ENCODE data around the gene LIN7C.
A peak's percentile ranks its signal among the peaks of the same experiment; 100 is the strongest.
"Not testable (repeated sequence)": the region's sequence is repeated elsewhere in the genome, so short reads cannot be mapped to it uniquely, and the experiment has no call there.

The LIN7C gene, protein sequence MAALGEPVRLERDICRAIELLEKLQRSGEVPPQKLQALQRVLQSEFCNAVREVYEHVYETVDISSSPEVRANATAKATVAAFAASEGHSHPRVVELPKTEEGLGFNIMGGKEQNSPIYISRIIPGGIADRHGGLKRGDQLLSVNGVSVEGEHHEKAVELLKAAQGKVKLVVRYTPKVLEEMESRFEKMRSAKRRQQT

GRCh38 chr11:27506200-27507182 lies at the start of gene LIN7C:
Gene LIN7C, minus strand, starts transcription at chr11:27506769. Its CDS starts 17 bp downstream, at chr11:27506752.
- peak; percentile 97 for DNase-seq

DNA sequence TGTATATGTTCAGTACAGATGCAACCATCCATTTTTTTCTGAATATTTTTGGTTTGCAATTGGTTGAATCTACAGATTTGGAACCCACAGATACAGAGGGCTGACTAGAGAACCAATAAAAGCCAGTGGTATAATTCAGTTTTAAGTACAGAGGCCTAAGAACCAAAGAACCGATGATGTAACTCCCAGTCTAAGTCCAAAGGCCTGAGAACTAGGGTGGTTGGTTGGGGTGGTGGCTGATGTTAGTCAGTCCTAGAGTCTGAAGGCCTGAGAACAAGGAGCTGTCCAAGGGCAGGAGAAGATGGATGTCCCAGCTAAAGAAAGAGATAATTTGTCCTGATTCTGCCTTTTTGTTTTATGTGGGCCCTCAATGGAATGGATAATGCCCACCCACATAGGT lies 48.7 kb upstream of the LIN7C start:
- no peak for DNase-seq

DNA sequence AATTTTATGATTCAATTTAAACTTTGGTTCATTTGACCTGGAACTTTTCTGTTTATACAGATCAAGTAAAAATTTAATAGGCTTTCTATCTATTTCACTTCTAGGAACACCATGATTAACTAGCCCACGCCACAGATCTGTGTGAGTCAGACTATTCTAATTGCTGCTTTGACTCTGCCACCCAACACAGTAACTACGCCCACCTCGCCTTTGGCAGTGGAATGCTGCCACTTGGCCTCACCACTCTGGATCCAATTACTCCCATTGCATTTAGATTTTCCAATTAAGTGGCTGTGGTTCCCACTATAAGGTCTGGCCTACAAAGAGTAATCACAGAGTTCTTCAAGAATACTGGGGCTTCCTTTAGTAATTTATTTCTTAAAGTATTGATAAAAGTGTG lies 46.6 kb upstream of the LIN7C start:
- DNase-seq = no peak

GRCh38 chr11:27552341-27552740 lies 45.8 kb upstream of the LIN7C start:
- no peak for DNase-seq

GRCh38 chr11:27551127-27551526 lies 44.6 kb upstream of the LIN7C start:
- DNase-seq = no peak

DNA sequence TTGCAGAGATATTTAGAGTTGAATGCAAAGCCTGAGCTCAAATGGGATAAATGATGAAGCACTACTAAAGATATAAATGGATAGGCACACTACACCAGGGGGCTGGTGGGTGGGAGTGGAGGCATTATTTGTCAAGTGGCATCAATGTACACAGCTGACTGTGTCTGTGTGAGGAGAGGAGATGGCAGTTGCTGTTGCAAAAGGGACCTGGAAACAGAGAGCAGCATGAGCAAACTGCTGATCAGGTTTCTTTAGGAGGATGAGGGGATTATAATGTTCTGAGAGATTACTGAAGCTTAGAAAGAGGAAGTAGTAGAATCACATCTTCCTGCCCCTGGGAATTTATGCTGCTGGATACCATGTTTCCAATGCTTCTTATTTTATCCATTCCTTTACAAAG lies 39.4 kb upstream of the LIN7C start:
- no peak for DNase-seq

GRCh38 chr11:27545035-27545434 lies 38.5 kb upstream of the LIN7C start:
- DNase-seq = no peak

- no peak for DNase-seq
Measured at GRCh38 chr11:27541790-27542189, 35.2 kb upstream of the LIN7C start.

DNA sequence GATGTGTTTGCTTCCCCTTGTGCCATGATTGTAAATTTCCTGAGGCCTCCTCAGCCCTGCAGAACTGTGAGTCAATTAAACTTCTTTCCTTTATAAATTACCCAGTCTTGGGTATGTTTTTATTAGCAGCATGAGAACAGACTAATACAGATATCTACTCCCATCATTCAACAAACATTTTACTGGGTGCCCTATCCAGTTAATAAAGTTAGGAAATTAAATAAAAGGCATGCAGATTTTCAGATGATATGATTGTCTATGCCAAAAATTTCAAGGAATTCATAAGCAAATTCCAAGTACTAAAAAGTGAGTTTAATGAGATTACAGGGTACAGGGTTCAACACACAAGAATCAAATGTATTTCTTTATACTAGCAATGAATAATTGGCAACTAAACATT lies 33.5 kb upstream of the LIN7C start:
- no peak for DNase-seq

DNA sequence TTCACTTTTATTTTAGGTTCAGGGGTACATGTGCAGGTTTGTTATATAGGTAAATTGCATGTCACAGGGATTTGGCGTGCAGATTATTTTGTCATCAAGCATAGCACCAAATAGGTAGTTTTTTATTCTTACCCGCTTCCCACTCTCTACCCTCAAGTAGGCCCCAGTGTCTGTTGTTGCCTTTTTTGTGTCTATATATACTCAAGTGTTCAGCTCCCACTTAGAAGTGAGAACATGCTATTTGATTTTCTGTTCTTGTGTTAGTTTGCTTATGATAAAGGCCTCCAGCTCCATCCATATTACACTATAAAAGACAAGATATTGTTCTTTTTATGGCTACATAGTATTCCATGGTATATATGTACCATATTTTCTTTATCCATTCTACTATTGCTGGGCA lies 28.5 kb upstream of the LIN7C start:
- no peak for DNase-seq

- no peak for DNase-seq
Measured at GRCh38 chr11:27532652-27533325, 26.2 kb upstream of the LIN7C start.

DNA sequence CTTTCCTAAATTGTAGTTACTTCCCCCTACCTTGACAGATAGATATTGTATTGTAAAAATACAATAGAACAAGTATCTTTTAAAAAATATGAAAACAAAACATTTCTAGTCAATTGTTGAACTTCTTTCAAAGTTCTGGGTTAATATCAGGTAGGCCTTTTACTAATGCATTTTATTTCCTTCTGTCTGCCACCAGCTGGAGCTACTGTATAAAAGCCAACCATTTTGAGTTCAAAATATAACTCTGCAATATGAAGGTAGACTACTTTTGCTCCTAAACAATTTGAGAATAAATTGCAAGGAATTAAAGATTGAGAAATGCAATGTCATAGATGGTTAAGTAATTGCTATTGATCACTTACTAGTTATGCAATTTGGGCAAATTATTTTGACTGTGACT lies 22.1 kb upstream of the LIN7C start:
- no peak for DNase-seq

DNA sequence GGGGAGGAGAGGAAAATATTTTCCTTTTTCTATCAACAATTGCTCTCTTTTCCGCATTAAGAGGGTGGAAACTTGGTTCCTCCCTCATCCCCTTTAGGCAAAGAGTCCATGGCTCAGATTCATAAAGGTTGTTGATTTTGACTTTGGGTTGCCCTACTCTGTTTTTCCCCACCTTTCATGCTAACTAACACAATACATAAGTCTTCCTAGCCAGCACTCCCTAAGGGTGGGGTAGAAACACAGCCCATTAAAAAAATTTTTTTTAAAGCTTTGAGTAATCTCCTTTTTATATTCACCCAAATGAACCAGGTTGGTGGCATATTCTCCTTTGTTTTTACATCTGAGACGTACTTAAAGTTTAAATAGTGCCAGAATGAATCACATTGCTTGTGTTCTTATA lies 20.0 kb upstream of the LIN7C start:
- no peak for DNase-seq

GRCh38 chr11:27525824-27526516 lies 19.4 kb upstream of the LIN7C start:
- no peak for DNase-seq

- DNase-seq = no peak
Measured at GRCh38 chr11:27524155-27524554, 17.6 kb upstream of the LIN7C start.

GRCh38 chr11:27520226-27520625 lies 13.7 kb upstream of the LIN7C start:
- DNase-seq = no peak

DNA sequence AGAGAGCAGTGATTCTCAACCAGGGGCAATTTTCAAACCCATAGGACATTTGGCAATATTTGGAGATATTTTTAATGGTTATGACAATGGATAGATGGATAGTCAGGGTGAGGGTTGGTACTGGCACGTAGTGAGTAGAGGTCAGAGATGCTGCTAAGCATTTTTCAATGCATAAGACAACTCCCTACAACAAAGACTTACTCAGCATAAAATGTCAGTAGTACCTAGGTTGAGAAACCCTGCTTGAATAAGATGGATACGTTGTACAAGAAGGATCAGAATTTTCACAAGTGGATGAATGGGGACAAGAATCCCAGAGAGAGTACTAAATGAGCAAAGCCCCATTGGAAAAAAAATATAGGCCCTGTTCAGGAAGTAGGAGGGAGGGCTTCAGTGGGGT lies 11.9 kb upstream of the LIN7C start:
- DNase-seq = no peak

- DNase-seq = not testable (repeated sequence)
Measured at GRCh38 chr11:27517490-27517889, 10.9 kb upstream of the LIN7C start.

- no peak for DNase-seq
Measured at GRCh38 chr11:27514558-27514957, 8.0 kb upstream of the LIN7C start.

GRCh38 chr11:27514076-27514475 lies 7.5 kb upstream of the LIN7C start:
- no peak for DNase-seq

DNA sequence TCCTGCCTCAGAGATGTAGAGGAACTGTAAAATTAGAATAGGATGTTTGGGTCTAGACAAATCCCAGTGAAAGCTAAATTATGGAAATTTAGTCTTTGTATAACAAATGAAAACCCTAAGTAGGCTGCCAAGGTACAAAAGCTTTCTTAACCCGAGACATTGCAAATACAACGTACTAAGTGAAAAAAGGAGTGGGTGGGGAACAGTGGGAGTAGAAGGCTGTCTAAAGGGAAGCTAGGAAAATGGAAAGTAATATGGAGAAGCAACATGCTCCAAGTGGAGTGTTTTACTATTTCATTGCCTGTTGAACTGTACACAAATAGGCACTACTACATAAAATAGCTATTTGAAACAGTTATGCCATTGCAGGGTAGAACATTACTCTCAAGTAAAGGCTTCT lies 6.8 kb upstream of the LIN7C start:
- DNase-seq = no peak

DNA sequence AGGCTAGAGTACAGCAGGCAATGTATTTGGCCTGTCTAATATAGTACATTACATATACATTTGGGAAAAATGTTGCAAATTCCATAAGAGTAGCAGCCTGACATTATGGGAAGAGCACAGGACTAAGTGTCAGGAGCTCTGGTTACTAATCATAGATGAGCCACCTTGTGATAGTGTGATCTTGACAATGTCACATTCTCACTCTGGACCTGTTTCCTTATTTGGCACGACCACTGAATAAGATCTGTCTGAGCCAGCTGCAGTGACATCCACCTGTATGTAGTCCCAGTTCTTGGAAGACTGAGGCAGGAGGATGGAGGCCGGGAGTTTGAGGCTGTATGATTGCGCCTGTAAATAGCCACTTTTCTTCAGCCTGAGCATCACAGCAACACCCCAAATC lies 5.7 kb upstream of the LIN7C start:
- DNase-seq = no peak

DNA sequence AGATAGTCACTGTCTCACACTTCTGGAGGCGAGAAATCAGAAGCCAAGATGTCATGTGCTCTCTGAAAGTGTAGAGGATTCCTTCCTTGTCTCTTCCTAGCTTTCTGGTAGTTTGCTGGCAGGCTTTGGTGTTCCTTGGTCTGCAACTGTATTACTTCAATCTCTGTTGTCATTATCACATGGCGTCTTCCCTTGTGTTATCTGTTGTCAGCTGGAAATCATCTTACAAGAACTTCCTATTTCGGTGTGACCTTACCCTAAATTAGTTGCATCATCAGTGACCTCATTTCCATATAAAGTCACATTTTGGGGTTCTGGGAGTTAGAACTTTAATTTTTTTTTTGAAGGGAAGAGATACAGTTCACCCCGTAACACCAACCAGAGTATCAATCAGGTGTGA lies 3.3 kb upstream of the LIN7C start:
- DNase-seq = no peak

Data from CD4-positive, alpha-beta T cell treated with Interleukin-1 beta for 1 hour (primary cell).